ENCODE data around the gene C16orf95.

DNA sequence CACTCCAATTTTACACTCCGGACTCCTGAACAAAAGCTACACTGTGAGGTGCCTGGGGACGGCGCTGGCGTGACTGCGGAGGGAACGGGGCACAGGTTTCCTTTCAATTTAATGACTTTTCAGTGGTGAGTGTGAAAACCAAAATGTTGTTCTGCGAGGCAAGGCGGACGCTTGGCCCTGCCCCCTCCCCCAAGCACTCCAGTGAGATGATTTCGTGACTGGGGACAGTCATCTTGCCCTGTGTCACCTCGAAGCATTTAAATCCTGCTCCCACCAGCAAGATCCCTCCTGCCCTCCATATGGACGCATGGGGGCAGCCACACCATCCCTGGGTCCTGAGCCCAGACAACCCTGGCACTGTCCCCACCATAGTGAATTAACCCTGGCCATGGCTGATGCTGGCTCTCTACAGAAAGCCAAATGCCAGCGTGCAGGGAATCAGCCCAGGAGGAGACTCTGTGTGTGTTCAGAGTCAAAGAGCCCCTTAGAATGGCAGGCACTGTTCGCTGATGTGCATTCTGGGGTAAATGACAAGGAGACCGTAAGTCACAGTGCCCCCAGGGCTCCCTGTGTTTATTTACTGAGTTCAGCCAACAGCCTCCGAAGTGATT lies 41.0 kb downstream of the C16orf95 start:
- TF ChIP-seq, protein P1, sequence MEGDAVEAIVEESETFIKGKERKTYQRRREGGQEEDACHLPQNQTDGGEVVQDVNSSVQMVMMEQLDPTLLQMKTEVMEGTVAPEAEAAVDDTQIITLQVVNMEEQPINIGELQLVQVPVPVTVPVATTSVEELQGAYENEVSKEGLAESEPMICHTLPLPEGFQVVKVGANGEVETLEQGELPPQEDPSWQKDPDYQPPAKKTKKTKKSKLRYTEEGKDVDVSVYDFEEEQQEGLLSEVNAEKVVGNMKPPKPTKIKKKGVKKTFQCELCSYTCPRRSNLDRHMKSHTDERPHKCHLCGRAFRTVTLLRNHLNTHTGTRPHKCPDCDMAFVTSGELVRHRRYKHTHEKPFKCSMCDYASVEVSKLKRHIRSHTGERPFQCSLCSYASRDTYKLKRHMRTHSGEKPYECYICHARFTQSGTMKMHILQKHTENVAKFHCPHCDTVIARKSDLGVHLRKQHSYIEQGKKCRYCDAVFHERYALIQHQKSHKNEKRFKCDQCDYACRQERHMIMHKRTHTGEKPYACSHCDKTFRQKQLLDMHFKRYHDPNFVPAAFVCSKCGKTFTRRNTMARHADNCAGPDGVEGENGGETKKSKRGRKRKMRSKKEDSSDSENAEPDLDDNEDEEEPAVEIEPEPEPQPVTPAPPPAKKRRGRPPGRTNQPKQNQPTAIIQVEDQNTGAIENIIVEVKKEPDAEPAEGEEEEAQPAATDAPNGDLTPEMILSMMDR (conservative IDR thresholded peaks at IDR 0.05; ENCODE audit: low read depth, low read length): no peak
- TF ChIP-seq EZH2 (IDR thresholded peaks at IDR 0.05; ENCODE audit: borderline replicate concordance, low read depth, low read length, poor library complexity, severe bottlenecking): no peak

All from A673 (cell line).